Neuronal stem cell (in vitro differentiated cells): ENCODE measurements around the gene CSAG2.
"Not testable (repeated sequence)": the region's sequence is repeated elsewhere in the genome, so short reads cannot be mapped to it uniquely, and the experiment has no call there.

Experiments used
- DNase-seq: peaks from one replicate; pipeline ENCODE4 v3.0.0-alpha.2; 2013; ENCODE audit warnings: low spot score
- H2AFZ ChIP-seq: one replicate; pipeline ENCODE4 v1.6.1; 2013; ENCODE audit warnings: mild to moderate bottlenecking, low read length, inconsistent platforms
- H2AK5ac ChIP-seq: 2 replicates; pipeline ENCODE4 v1.6.1; 2013; ENCODE audit warnings: low read depth, mild to moderate bottlenecking, inconsistent platforms, low read length, moderate library complexity, mixed read lengths
- H2BK120ac ChIP-seq: 2 replicates; pipeline ENCODE4 v1.6.1; 2013; ENCODE audit warnings: low read depth, mild to moderate bottlenecking, inconsistent platforms, low read length, moderate library complexity, mixed read lengths
- H2BK12ac ChIP-seq: one replicate; pipeline ENCODE4 v1.6.1; 2013; ENCODE audit warnings: low read length, inconsistent platforms
- H2BK15ac ChIP-seq: 2 replicates; pipeline ENCODE4 v1.6.1; 2013; ENCODE audit warnings: mild to moderate bottlenecking, low read length, inconsistent platforms, mixed read lengths
- H2BK5ac ChIP-seq: one replicate; pipeline ENCODE4 v1.6.1; 2013; ENCODE audit warnings: inconsistent platforms, mild to moderate bottlenecking, low read length, moderate library complexity
- H3K14ac ChIP-seq: one replicate; pipeline ENCODE4 v1.6.1; 2013; ENCODE audit warnings: low read length, inconsistent platforms
- H3K18ac ChIP-seq: 2 replicates; pipeline ENCODE4 v1.6.1; 2013; ENCODE audit warnings: low read length, inconsistent platforms
- H3K23ac ChIP-seq: 2 replicates; pipeline ENCODE4 v1.6.1; 2013; ENCODE audit warnings: low read depth, mild to moderate bottlenecking, mixed read lengths, low read length, inconsistent platforms; ENCODE audit not compliant: poor library complexity
- H3K27ac ChIP-seq: replicated peaks from 3 replicates; pipeline ENCODE4 v1.5.1; 2013; ENCODE audit warnings: low read length, inconsistent platforms
- H3K27me3 ChIP-seq, 3 experiments: 2 replicates each; pipeline ENCODE4 v1.6.1; 2013; ENCODE audit warnings: low read length in 3 of 3, mild to moderate bottlenecking in 2 of 3, inconsistent platforms in 1 of 3, low read depth in 1 of 3, mixed read lengths in 1 of 3, moderate library complexity in 1 of 3; ENCODE audit not compliant: control insufficient read depth in 3 of 3, insufficient read depth in 3 of 3
- H3K36me3 ChIP-seq, 2 donors: replicated peaks in 1 of 2; 2 replicates each; pipeline ENCODE4 v1.6.1; 2013; ENCODE audit warnings: low read length in 2 of 2; ENCODE audit not compliant: control insufficient read depth in 2 of 2, insufficient read depth in 2 of 2
- H3K4ac ChIP-seq: 2 replicates; pipeline ENCODE4 v1.6.1; 2013; ENCODE audit warnings: inconsistent platforms, mild to moderate bottlenecking, low read length, moderate library complexity
- H3K4me1 ChIP-seq, 2 donors: 1 replicate in 1 of 2; 2 replicates in 1 of 2; pipeline ENCODE4 v1.6.1; 2013; ENCODE audit warnings: low read length in 2 of 2, low read depth in 1 of 2; ENCODE audit not compliant: control insufficient read depth in 2 of 2, insufficient read depth in 1 of 2
- H3K4me2 ChIP-seq: one replicate; pipeline ENCODE4 v1.6.1; 2013; ENCODE audit warnings: mild to moderate bottlenecking, low read length, inconsistent platforms; ENCODE audit not compliant: insufficient read depth, poor library complexity, severe bottlenecking
- H3K4me3 ChIP-seq, 2 donors: 2 replicates each; pipeline ENCODE4 v1.5.1; 2013; ENCODE audit warnings: low read length in 2 of 2, mild to moderate bottlenecking in 2 of 2, inconsistent platforms in 1 of 2, moderate library complexity in 1 of 2
- H3K79me1 ChIP-seq: one replicate; pipeline ENCODE4 v1.6.1; 2013; ENCODE audit warnings: low read depth, mild to moderate bottlenecking, inconsistent platforms, low read length, moderate library complexity
- H3K9ac ChIP-seq: one replicate; pipeline ENCODE4 v1.6.1; 2013; ENCODE audit warnings: mild to moderate bottlenecking, low read depth, low read length, inconsistent platforms; ENCODE audit not compliant: poor library complexity
- H3K9me3 ChIP-seq, 2 donors: replicated peaks in 1 of 2; 2 replicates each; pipeline versions ENCODE3 to v1.6.1; 2013; ENCODE audit warnings: low read length in 2 of 2, mild to moderate bottlenecking in 2 of 2, inconsistent platforms in 1 of 2, low read depth in 1 of 2, mixed read lengths in 1 of 2, moderate library complexity in 1 of 2; ENCODE audit not compliant: control insufficient read depth in 2 of 2, insufficient read depth in 1 of 2
- H4K8ac ChIP-seq: one replicate; pipeline ENCODE4 v1.6.1; 2013; ENCODE audit warnings: low read depth, mild to moderate bottlenecking, inconsistent platforms, low read length, moderate library complexity
- H4K91ac ChIP-seq: one replicate; pipeline ENCODE4 v1.6.1; 2013; ENCODE audit warnings: low read length, low read depth, mild to moderate bottlenecking, inconsistent platforms; ENCODE audit not compliant: poor library complexity
- WGBS, 2 donors: extraction: QIAGEN DNeasy Blood & Tissue Kit; methylation state at CpG; one replicate each; pipeline ENCODE4 v1.1.7; 2013; ENCODE audit warnings: missing lambda C conversion rate in 2 of 2, mixed read lengths in 1 of 2; ENCODE audit not compliant: insufficient read length in 2 of 2, insufficient replicate concordance in 1 of 2; ENCODE audit errors: extremely low coverage in 2 of 2; 5-methylcytosine and 5-hydroxymethylcytosine counted together

CSAG2 gene

GRCh38 chrX:152733261-152733975 lies 24.3 kb upstream of the CSAG2 start, which contains the start of the genes CSAG1 and MAGEA12:
Gene CSAG1 (minus strand): TSS chrX:152733721. CDS start chrX:152732460, 1,261 bp downstream.
Gene MAGEA12 (plus strand): TSS chrX:152733757. CDS start chrX:152736162, 2,405 bp downstream.
- Histone ChIP-seq H3K4me1 (no peaks in the 10 kb centered on the region), H2BK120ac (no peak within 1 kb of the TSS), H3K18ac (no peak within 1 kb of the TSS), H3K9ac (no peak within 1 kb of the TSS), H3K23ac (no peak within 1 kb of the TSS), H3K4ac (no peak within 1 kb of the TSS), H2AFZ (no peak within 1 kb of the TSS), H3K14ac (no peak within 1 kb of the TSS), H2BK12ac (no peak within 1 kb of the TSS), H2AK5ac (no peak within 1 kb of the TSS), H2BK5ac (no peak within 1 kb of the TSS), H3K79me1 (no peaks in the 10 kb centered on the region), H3K27me3 (no peaks in the 10 kb centered on the region), H3K27ac (no peak within 1 kb of the TSS), H4K8ac (no peak within 1 kb of the TSS), H2BK15ac (no peak within 1 kb of the TSS), H3K36me3 (no peaks in the 10 kb centered on the region), H3K4me2 (no peak within 1 kb of the TSS), H4K91ac (no peak within 1 kb of the TSS), H3K4me3 (no peak within 1 kb of the TSS), H3K9me3 (no peaks in the 10 kb centered on the region)
- DNase-seq, result no peak
- no CpG with 5 or more reads among the region's 21 CpGs for WGBS, 2 donors

DNA sequence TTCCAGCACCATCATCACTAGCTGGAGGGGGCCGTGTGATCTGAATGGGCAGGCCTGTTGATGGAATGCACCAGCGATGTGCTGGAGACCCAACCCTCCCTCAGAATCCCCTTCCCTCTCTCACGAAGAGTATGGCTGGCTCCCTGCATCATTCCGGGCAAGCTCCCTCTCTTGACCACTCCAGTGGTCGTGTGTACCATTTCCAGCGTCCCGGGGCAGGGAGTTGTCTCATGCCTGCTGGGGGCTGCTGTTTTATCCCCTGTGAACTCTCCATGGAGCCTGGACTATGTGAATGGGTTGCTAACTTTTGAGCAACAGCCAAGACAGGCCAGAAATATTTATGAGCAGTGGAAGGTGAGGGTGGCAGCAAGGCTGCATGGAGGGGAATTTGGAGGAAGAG lies 16.3 kb upstream of the CSAG2 start:
- no peak for DNase-seq
- no peak overlapping the region for H2BK120ac ChIP-seq
- H2BK12ac ChIP-seq, result no peak overlapping the region
- H3K18ac ChIP-seq, result no peak overlapping the region
- no peak overlapping the region for H3K4ac ChIP-seq
- H3K23ac ChIP-seq, result no peak overlapping the region
- no peak overlapping the region for H2AK5ac ChIP-seq
- H3K4me1 ChIP-seq, result no peaks in the 10 kb centered on the region
- no peak overlapping the region for H3K4me3 ChIP-seq
- H3K14ac ChIP-seq, result no peak overlapping the region
- no peak overlapping the region for H2BK5ac ChIP-seq
- H3K27ac ChIP-seq, result no peak overlapping the region
- no peak overlapping the region for H3K9ac ChIP-seq
- H3K4me2 ChIP-seq, result no peak overlapping the region
- H2BK15ac ChIP-seq, result no peak overlapping the region
- no peaks in the 10 kb centered on the region for H3K36me3 ChIP-seq
- no peaks in the 10 kb centered on the region for H3K79me1 ChIP-seq
- H4K91ac ChIP-seq, result no peak overlapping the region
- no peaks in the 10 kb centered on the region for H3K9me3 ChIP-seq
- peaks cover 0 to 3% (median 0%) of the 10 kb centered on the region in 3 experiments for H3K27me3 ChIP-seq
- no peak overlapping the region for H4K8ac ChIP-seq
- WGBS, 2 donors, result no CpG with 5 or more reads among the region's 7 CpGs
- H2AFZ ChIP-seq, result no peak overlapping the region

DNA sequence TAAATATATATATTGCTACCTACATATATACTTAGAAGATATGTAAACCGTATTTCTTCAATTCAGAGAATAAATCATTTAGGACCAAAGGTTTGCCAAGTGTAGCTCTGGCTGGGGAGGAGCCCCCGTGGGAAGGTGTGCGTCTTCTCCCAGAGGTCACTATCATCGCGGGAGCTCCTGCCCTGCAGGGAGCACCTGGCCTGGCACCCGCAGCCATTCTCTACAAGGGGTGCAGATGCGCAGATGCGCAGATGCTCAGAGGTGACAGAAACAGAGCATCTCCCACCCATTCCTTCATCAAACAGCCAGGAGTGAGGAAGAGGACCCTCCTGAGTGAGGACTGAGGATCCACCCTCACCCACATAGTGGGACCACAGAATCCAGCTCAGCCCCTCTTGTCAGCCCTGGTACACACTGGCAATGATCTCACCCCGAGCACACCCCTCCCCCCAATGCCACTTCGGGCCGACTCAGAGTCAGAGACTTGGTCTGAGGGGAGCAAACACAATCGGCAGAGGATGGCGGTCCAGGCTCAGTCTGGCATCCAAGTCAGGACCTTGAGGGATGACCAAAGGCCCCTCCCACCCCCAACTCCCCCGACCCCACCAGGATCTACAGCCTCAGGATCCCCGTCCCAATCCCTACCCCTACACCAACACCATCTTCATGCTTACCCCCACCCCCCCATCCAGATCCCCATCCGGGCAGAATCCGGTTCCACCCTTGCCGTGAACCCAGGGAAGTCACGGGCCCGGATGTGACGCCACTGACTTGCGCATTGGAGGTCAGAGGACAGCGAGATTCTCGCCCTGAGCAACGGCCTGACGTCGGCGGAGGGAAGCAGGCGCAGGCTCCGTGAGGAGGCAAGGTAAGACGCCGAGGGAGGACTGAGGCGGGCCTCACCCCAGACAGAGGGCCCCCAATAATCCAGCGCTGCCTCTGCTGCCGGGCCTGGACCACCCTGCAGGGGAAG lies 5.0 kb upstream of the CSAG2 start, which contains the start of gene MAGEA2B:
MAGEA2B (plus strand) TSS at position 814 of the 973 bp plus-strand sequence. CDS start 2,479 bp downstream, outside the sequence.
- H2AK5ac ChIP-seq, H3K9ac ChIP-seq: not testable (repeated sequence)
- no CpG with 5 or more reads among the region's 35 CpGs for WGBS, 2 donors

GRCh38 chrX:152713195-152713594 lies 4.1 kb upstream of the CSAG2 start:
- not testable (repeated sequence) for H2AFZ ChIP-seq, H3K4me3 ChIP-seq, H2BK12ac ChIP-seq, H3K9ac ChIP-seq, H2AK5ac ChIP-seq, H3K4ac ChIP-seq, H3K36me3 ChIP-seq, H3K14ac ChIP-seq, H2BK15ac ChIP-seq, H3K27me3 ChIP-seq, DNase-seq, H4K91ac ChIP-seq, H3K79me1 ChIP-seq, H3K23ac ChIP-seq, H3K27ac ChIP-seq, H3K18ac ChIP-seq, H4K8ac ChIP-seq, H2BK5ac ChIP-seq, H3K9me3 ChIP-seq, H3K4me1 ChIP-seq, H3K4me2 ChIP-seq, H2BK120ac ChIP-seq
- no CpG with 5 or more reads among the region's 5 CpGs for WGBS, 2 donors

More for the DNA sequence above, 5.0 kb upstream of the CSAG2 start, which contains the start of gene MAGEA2B:
- H3K36me3 ChIP-seq, H3K4ac ChIP-seq, H2BK12ac ChIP-seq, DNase-seq, H2BK15ac ChIP-seq, H2AFZ ChIP-seq, H4K8ac ChIP-seq, H3K9me3 ChIP-seq, H3K23ac ChIP-seq, H3K4me2 ChIP-seq, H2BK5ac ChIP-seq, H3K4me1 ChIP-seq, H3K18ac ChIP-seq, H3K27ac ChIP-seq, H3K4me3 ChIP-seq, H3K27me3 ChIP-seq, H2BK120ac ChIP-seq, H4K91ac ChIP-seq, H3K14ac ChIP-seq, H3K79me1 ChIP-seq: not testable (repeated sequence)
